Nasal cavity respiratory epithelium epithelial cell of viscerocranial mucosa (primary cell): ENCODE results near the gene PRKCG. TPM values are rescaled to one million over a fixed set of nuclear protein-coding genes. Genes with fewer than 3 reads are reported as not detected.

ENCODE experiments used
- total RNA-seq: library from RNA; depleted of rRNA; stranded (reverse); fragments of >200 nt; gene quantifications from 2 replicates; pipeline ENCODE4 v1.2.3, GENCODE V29; 2014

The PRKCG gene
- total RNA-seq: not detected in 2 replicates

DNA sequence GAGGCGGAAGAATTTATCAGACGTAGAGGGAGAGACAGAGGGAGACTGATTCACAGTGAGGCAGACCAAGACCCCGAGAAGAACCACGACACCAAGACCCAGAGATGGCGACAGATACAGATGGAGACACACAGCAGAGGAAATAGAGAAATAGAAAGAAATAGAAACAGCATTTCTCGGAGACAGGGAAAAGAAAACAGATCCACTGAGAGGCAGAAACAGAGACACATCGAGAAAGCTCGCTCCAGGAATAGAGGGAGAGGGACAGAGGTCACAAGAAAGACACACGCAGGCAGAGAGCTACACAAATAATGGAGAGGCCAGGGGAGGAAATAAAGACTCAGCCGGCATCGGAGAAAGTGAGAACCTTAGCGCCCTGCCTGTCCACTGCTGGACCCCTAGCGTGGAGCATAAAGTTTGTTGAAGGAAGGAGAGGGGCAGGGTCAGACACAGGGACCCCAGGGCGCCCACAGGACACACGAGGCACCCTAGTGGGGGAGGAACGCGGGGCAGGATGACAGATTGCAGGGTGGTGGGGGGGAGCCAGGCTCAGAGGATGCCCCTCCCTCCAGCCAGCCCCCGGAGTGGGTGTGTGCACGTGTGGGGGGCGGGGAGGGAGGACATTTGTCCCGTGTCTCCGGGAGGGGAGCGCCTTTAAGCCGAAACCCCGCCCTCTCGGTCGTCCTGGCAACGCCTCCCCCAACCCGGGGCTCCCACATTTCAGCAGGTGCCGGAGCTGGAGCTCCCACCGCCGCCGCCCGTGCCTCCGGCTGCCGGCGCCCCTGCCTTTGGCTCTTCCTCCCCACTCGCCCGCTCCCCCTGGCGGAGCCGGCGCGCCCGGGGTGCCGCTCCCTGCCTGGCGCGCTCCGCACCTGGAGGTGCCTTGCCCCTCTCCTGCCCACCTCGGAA is at the start of gene PRKCG:
Gene PRKCG, plus strand, starts transcription at position 716 of the 909 bp plus-strand sequence. CDS start 298 bp downstream, outside the sequence.

DNA sequence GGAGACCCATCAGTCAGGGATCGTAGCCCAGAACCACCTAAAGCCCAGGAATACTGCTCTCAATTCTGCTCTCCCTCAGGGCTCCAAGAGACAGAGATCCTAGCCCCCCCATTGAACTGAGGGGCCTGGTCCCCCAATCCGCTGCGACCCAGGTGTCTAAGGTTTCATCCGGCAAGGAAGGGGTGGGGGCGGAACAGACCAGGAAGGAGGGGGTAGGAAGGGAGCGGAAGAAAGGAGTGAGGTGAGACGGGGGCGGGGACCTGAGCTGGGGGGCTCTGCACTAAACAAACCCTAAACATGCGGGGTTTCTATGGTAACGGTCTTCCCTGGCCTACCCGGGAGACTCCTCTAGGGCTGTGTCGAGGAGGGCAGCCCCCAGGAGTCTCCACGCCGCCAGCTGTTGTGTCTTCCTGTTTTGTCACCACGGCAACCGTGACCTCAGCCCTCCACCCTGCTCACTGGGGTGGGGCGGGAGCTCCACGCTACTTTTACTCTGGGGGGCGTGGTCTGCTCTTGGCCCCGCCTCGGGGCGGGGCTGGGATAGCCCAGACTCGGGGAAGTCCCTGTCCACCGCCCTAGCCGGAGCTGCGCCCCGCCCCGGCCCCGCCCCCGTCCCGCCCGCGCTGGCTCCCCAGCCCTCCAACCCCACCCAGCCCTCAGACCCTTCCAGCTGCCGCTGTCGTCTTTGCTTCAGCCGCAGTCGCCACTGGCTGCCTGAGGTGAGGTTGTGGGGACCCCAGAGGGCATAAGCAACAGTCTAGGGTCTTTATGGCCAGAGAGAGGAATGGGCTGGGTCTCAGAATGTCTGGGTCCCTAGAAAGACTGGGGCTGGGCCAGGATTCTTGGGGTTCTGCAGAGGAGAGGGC is 14.5 kb upstream of the PRKCG start, which contains the start of gene MYADM:
Gene MYADM, plus strand, starts transcription at position 659 of the 866 bp plus-strand sequence. CDS start 5,647 bp downstream, outside the sequence.

DNA sequence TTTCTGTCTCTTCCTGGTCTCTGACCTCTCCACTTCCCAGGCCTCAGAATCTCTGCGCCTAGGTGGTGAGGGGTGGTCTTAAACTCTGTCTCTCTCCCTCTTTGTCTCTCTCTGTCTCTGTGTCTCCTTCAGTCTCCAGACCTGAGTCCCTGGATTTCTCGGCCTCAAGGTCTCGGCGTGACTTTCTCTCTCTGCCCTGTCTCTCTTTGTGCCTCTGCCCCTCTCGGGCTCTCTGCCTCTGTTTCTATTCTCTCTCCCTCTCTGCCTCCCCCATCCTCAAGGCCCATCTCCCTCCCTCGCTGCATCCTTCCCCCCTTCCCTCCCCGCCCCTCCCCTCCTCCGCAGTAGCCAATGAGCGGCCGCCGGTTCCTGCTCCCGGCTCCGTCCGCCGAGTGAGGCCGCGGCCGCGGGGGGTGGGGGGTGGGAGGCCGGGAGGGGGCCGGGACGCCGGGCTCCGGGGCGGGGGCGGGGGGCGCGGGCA is 27.0 kb downstream of the PRKCG start, which contains the start of gene CACNG7:
Gene CACNG7, plus strand, starts transcription at position 344 of the 481 bp plus-strand sequence. CDS start 3,554 bp downstream, outside the sequence.

Other genes with a start within 250 kb of the PRKCG start
- gene NLRP12, start 57.9 kb upstream of the PRKCG start, total RNA-seq: under 0.01 and 0.07 TPM in 2 replicates
- 2.4 and 13.2 TPM in 2 replicates for gene MYADM, start 14.3 kb upstream of the PRKCG start, total RNA-seq
- not detected in 2 replicates for gene CACNG7, start 27.1 kb downstream of the PRKCG start, total RNA-seq
- gene CACNG8, start 80.7 kb downstream of the PRKCG start, total RNA-seq: under 0.01 TPM in 2 replicates
- gene CACNG6, start 109.4 kb downstream of the PRKCG start, total RNA-seq: not detected in 2 replicates
- gene VSTM1, start 181.7 kb downstream of the PRKCG start, total RNA-seq: not detected in 2 replicates
- gene TARM1, start 199.2 kb downstream of the PRKCG start, total RNA-seq: not detected in 2 replicates
- gene OSCAR, start 218.6 kb downstream of the PRKCG start, total RNA-seq: 0.07 and 1.0 TPM in 2 replicates
- 7.9 and 16.9 TPM in 2 replicates for gene NDUFA3, start 220.7 kb downstream of the PRKCG start, total RNA-seq
- gene TFPT, start 233.5 kb downstream of the PRKCG start, total RNA-seq: 7.2 and 7.3 TPM in 2 replicates
- gene PRPF31, start 233.6 kb downstream of the PRKCG start, total RNA-seq: 35.2 and 46.6 TPM in 2 replicates